ENCODE measurements around the gene PRICKLE2. TPM values are rescaled to one million over a fixed set of nuclear protein-coding genes. Genes with fewer than 3 reads are reported as not detected.

Gene PRICKLE2
- total and polyA plus RNA-seq, 10 of the 15 experiments (the other 5 are each of a cell fraction or from before 2014, with no cell fraction given) = 0.11 to 2.6 (median 0.69) TPM

DNA sequence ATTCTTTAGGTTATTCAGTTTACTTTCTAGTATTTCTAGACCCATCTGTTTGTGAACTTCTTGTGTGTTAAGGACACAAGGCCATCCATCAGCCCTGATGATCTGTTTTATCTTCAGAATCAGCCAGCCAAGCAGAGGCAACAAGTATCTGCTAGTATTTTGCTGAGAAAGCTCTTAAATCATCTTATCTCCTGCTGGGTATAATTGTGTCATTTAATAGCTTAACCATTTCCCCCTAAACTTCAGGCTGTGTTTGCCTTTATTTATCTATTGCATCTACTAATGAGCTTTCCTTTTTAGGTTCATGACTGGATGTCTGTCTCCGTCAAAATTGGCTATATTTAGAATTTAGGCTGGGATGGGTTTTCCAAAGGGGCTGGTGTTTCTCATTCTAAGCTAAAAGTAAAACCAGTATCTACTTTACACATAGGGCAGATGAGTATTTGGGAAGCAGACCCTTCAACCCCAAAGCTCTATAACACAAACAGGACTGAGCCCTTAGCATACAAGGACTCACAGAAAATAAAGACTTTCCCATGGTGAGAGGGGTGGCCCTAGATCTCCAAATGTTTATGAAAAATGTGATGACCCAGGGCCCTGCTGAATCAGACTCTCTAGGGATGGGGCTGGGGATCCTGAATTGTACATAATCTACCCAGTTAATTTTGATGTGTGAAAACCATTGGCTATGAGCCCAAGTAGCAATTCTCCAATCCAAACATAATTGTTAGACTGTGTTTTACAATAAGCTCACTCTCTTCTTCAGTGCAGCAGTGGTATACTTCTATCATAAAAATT is 136.7 kb downstream of the PRICKLE2 start:
- ChIA-PET RAD21 (ENCODE audit: unreplicated experiment) (interaction anchor here (1.1 kb wide), 1 partner anchor 26 kb away, joined by 3 read pairs; no protein-coding TSS in a partner anchor), SMC1A (ENCODE audit: uncharacterized antibody, unreplicated experiment) (interaction anchor here (0.6 to 1.2 kb wide), 6 partner anchors 17 to 137 kb away, joined by 3 to 4 read pairs (median 3); partner anchors contain the start of gene PRICKLE2), POLR2A (no interaction called here), CTCF (interaction anchor here (1.5 to 1.6 kb wide), 2 partner anchors 133 to 138 kb away, joined by 3 read pairs; no protein-coding TSS in a partner anchor)
- no peaks in the 10 kb centered on the region for H3K79me2 ChIP-seq (ENCODE audit: control insufficient read depth, insufficient read depth, low read length)
- TF ChIP-seq NRF1 (conservative IDR thresholded peaks at IDR 0.05; ENCODE audit: low read depth, low read length) = no peak
- TF ChIP-seq MXI1 (IDR thresholded peaks at IDR 0.05; ENCODE audit: low read depth, low read length) = no peak
- no peak for TF ChIP-seq ZNF384 (IDR thresholded peaks at IDR 0.05; ENCODE audit: borderline replicate concordance, low read depth, low read length)
- no peak for TF ChIP-seq STAT1 (conservative IDR thresholded peaks at IDR 0.05)
- no peak for TF ChIP-seq TCF7 (IDR thresholded peaks at IDR 0.05; ENCODE audit: borderline replicate concordance)
- TF ChIP-seq NR2C1 (IDR thresholded peaks at IDR 0.05) = no peak
- no peak for TF ChIP-seq SREBF2 (IDR thresholded peaks at IDR 0.05; ENCODE audit: low read length)
- TF ChIP-seq, protein P1, sequence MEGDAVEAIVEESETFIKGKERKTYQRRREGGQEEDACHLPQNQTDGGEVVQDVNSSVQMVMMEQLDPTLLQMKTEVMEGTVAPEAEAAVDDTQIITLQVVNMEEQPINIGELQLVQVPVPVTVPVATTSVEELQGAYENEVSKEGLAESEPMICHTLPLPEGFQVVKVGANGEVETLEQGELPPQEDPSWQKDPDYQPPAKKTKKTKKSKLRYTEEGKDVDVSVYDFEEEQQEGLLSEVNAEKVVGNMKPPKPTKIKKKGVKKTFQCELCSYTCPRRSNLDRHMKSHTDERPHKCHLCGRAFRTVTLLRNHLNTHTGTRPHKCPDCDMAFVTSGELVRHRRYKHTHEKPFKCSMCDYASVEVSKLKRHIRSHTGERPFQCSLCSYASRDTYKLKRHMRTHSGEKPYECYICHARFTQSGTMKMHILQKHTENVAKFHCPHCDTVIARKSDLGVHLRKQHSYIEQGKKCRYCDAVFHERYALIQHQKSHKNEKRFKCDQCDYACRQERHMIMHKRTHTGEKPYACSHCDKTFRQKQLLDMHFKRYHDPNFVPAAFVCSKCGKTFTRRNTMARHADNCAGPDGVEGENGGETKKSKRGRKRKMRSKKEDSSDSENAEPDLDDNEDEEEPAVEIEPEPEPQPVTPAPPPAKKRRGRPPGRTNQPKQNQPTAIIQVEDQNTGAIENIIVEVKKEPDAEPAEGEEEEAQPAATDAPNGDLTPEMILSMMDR (IDR thresholded peaks at IDR 0.05 in 2 of 3, conservative IDR thresholded peaks at IDR 0.05 in 1 of 3; ENCODE audit: control insufficient read depth in 2 of 3, extremely low read depth in 1 of 3, insufficient read depth in 1 of 3, low read depth in 3 of 3, low read length in 3 of 3) = no peak
- in situ Hi-C loops (cut with MboI) = no loop called here
- no peaks in the 10 kb centered on the region for H3K4me1 ChIP-seq (ENCODE audit: control insufficient read depth, insufficient read depth, low read length)
- H2AFZ ChIP-seq (ENCODE audit: control insufficient read depth, low read depth, low read length) = no peak overlapping the region
- H3K4me3 ChIP-seq = no peak overlapping the region
- WGBS (ENCODE audit: insufficient coverage, insufficient replicate concordance, low lambda C conversion rate, missing lambda C conversion rate) = 28% methylated on average over 1 of the region's 1 CpG
- no peaks in the 10 kb centered on the region for H3K9me3 ChIP-seq (replicated peaks; ENCODE audit: control insufficient read depth, insufficient read depth, low read length)
- FAIRE-seq = no peak
- H3K9ac ChIP-seq (ENCODE audit: control insufficient read depth, insufficient read depth, low read length) = no peak overlapping the region
- H3K27ac ChIP-seq (ENCODE audit: control insufficient read depth, insufficient read depth) = no peak overlapping the region
- H3K36me3 ChIP-seq (ENCODE audit: control insufficient read depth in 2 of 2, insufficient read depth in 2 of 2, low read length in 1 of 2) = no peaks in the 10 kb centered on the region
- H3K4me2 ChIP-seq (ENCODE audit: control insufficient read depth, insufficient read depth) = no peak overlapping the region
- H4K20me1 ChIP-seq (ENCODE audit: control insufficient read depth, insufficient read depth) = no peaks in the 10 kb centered on the region
- no peak for DNase-seq (ENCODE audit: low read depth, low spot score)
- BruUV-seq (replicated peaks) = no TSS peak
- intact Hi-C loops (cut with micrococcal nuclease; ENCODE audit: unreplicated experiment) = no loop called here
- no peak for ATAC-seq
- peaks cover 0 to 2% of the 10 kb centered on the region in 2 experiments; a peak in 1 of 4 replicates for H3K27me3 ChIP-seq (replicated peaks in 1 of 2; ENCODE audit: control insufficient read depth in 2 of 2, insufficient read depth in 2 of 2, low read length in 1 of 2)

All from GM12878 (cell line).